GM11168 (cell line): ENCODE measurements around the gene MFAP5.

Source experiments
- in situ Hi-C: fragments of 300-500 bp; cut with MboI; formaldehyde crosslinking; loops from one replicate; pipeline ENCODE4 v1.12.0; 2022; ENCODE audit warnings: low sequenced_read_pairs; ENCODE audit not compliant: unreplicated experiment

Gene MFAP5, protein sequence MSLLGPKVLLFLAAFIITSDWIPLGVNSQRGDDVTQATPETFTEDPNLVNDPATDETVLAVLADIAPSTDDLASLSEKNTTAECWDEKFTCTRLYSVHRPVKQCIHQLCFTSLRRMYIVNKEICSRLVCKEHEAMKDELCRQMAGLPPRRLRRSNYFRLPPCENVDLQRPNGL

DNA sequence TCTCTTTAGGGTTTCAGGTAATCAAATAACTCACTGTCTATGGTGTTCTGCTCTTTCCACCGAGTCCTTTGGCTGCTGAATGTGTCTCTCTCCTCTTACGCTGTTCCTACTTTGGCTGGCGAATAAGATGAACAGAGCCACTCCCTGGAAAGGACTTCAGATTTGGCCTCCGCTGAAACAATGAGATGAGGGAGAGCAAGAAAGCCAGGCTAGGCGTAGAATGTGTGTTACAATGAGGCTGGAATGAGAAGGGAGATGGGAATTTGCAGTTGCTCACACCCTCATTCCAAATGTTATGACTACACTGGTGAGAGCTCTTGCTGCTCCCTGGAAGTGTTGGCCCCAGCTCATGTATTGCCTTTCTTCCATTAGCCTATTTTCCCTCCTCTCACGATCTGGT, at the start of gene MFAP5:
Gene MFAP5 (minus strand): TSS at position 234 of the 400 bp plus-strand sequence. CDS start 722 bp downstream, outside the sequence.
- in situ Hi-C loops: no loop called here

DNA sequence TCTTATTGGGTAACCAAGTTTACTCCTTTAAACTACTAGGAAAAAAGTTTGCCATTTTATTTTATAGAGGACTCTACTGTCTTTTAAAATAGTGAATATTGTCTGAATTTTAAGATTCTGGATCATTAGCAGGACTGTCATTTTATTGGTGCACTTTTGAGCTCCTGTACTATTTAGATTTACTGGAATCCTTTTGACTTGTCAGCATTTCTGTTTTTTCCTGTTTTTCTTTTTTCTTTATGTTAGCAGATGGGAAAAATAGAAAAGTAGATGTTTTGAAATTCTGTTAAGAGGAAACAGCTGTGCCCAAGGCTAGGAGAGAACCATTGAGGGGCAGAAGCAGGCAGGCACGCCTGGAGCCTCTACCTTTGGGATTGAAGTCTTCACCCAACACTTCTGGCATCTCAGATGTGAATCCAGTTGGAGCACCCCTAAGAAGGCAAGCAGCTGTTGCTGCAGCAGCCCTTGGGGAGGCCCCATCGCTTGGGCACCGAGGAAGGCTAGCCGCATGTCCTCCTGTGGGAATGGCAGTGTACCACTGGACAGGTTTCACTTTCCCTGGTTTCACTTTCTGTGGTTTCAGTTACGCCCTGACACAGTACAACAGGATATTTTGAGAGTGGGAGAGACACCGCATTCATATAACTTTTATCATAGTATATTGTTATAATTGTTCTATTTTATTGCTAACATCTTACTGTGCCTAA, 46.7 kb upstream of the MFAP5 start:
- in situ Hi-C loops: no loop called here

DNA sequence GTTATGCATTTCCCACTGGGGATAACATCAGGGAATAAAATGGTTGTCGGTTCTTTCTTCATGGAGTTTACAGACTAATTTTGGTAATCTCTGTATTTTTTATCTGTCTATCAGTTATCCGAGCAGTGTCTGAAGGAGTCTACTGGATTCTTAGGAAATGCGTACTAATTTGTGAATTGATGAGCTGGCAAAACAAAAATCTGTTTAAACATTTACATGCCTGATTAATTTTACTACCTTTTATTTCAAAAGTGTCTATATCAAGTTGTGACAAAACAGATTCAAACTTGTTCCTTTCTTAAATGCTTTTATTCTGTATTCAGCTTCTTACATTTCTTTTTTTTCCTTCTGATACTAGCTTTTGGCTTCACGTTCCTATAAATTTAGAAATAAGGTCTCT, 39.5 kb upstream of the MFAP5 start:
- in situ Hi-C loops: no loop called here

DNA sequence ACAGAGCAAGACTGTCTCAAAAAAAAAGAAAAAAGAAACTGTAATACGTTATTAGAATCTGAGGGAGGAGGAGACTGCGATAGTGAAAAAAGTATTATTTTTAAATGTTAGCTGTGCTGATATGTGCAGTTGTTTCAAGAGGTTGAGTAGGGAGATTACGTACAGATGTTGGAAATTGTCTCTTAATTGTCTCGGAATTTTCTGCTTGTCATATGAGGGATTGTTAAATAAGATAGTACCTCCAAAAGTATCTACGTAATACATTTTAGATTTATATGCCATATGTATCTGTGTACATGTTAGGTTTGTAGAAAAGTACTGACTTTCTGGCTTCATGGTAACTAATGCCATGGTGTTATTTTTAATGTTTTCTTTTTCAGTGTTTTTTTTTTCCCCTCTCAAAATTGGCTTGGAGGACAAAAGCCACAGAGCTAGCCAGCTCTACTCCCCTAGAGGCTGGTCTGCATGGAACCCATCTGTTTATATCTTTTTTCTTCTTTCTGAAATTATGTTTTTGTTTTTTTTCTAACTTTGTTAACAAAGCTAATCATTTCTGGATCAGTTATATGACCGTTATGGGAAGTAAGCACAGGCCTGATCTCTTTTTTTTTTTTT, 38.5 kb upstream of the MFAP5 start:
- in situ Hi-C loops: no loop called here

DNA sequence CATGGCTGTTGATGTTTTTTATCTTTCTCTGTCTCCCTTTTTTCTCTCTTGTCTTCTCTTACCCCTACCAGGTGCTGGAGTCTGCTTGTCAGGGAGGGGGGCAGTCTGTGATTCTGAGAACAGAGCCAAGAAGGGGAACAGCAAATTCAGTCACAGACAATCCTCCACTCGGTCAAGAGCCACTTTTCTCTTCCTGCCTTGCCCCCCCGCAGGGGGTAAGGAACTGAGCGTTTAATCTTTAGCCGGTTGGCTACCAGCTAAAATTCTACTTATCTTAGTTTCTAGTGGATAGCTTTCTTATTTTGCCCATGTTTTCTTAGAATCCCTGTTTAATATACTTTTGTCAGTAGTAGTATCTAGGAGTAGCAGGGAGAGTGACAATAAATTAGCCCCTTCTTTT, 37.1 kb upstream of the MFAP5 start:
- in situ Hi-C loops: loop anchor here (25.0 kb wide), 1 partner anchor 163 kb away; no protein-coding TSS in a partner anchor

DNA sequence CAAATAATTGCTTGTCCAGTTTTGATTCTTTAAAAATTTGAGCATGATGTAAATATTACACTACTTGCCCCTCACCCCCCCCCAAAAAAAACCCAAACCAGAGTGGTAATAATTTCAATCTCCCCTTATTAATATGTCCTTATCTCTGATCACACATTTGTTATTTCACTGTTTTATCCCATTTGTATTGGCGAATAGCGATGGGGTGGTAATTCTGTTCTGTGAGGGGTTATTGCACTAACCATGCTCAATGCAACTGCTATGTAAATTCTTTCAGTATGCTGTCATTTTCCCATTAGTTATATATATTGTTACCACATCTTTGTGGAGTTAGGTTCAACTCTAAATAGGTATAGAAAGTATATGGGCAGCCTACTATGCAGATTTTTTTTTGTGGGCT, 36.3 kb upstream of the MFAP5 start:
- in situ Hi-C loops: loop anchor here (25.0 kb wide), 1 partner anchor 163 kb away; no protein-coding TSS in a partner anchor

DNA sequence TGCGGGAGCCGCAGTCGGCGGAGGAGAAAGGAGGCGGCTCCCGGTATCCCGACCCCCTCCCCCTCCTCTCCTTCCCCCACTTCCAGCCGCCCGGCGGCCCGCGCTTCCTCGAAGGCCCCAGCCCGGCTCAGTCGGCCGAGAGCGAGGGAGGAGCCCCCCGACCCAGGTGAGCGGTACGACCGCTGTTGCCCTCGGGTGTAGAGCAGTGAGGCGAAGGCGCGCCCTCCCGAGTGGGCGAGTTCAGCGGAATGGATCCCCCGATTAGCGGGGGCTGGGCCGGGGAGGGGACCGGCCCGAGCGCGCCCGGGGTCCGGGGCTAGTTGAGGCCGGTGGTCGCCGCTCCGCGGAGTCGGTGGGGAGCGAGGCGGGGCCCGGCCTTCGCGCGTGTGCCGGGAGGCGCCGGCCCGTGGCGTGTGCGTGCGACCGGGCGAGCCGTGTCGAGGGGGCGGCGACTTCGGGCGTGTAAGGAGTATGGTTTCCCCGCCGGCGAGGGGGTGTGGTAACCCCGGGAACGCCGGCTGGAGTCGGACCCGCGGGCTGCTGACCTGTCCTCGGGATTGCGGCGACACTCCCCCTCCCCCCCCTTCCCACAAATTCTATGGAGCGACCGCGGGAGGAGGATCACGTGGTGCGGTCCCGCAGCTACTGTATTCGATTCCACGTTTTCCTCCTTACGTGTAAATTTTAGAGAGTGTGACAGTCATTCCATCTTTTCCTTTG, 35.7 kb upstream of the MFAP5 start:
- in situ Hi-C loops: loop anchor here (25.0 kb wide), 1 partner anchor 164 kb away; no protein-coding TSS in a partner anchor

DNA sequence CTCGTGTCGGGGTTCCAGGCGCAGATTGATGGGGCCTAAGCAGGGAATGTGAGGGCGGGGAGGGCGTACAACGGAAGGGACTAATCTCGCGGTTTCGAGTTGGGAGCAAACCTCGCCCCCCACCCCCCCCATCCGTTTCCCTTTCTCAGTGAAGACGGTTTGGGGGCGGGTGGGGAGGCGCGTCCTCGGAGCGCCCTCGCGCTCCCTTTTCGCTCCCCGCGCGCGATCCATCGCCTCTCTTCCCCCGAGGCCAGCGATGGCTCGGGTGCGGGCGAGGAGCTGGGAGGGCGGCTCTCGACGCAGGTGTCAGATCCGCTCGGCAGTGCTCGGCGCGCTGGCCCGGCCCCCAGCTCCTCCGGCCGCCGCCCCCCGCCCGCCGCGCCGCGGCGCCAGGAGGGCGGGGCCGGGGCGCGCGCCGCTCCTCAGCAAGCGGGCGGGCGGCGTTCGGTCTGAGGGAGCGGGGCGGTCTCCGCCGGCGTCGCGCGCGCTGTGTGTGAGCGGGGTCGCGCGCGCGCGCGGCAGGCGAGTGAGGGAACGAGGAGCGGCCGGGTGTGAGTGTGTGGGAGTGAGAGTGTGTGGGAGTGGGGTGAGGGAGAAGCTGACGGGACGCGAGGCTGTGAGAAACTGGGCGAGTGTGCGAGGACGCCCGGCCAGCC, 35.0 kb upstream of the MFAP5 start, which contains the start of gene RIMKLB:
Gene RIMKLB (plus strand): TSS at position 516 of the 656 bp plus-strand sequence. CDS start 15,876 bp downstream, outside the sequence.
- in situ Hi-C loops: loop anchor here (25.0 kb wide), 1 partner anchor 165 kb away; no protein-coding TSS in a partner anchor

DNA sequence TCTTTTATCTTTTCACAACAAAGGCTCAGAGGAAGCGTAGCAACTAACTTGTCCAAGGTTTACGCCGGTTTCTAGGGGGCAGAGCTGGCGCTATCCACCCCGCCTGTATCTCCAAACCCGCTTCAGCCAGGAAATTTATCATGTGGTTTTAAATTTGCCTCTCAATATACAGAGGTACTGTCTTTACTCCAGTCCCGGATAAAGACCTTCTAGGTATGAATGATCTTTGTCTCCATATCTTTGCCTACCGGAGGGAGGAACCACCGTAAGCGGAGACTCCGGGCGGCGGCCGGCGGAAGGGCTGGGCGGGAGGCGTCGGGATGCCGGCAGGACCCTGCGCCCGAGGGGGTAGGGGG, 34.5 kb upstream of the MFAP5 start:
- in situ Hi-C loops: loop anchor here (25.0 kb wide), 1 partner anchor 165 kb away; no protein-coding TSS in a partner anchor

DNA sequence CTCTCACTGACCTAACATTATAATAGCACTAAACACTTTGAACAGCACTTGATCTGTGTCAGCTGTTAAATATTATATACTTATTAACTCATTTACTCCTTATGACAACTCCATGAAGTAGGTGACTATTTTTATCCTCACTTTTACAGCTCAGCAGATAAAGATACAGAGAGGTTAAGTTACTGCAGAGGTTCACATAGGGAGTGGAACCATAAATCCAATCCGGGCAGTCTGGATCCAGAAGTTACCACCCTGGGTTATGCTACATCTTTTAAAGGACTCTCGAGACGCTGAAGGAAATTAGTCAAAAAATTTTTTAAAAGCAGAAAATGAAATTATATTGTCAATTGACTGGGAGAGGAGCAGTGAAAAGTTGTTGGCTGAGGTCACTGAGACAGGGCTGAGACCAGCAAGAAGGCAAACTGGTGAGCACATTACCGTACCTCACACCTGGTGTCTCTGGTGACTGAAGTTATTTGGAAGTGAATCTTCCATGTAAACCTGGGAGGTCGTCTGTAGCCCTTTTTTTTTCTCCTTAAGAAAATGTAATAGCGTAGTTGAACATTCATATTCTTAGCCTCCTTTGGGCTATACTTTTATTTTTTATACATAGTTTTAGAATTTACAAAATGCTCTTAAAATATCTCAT, 33.9 kb upstream of the MFAP5 start:
- in situ Hi-C loops: loop anchor here (25.0 kb wide), 1 partner anchor 166 kb away; no protein-coding TSS in a partner anchor

DNA sequence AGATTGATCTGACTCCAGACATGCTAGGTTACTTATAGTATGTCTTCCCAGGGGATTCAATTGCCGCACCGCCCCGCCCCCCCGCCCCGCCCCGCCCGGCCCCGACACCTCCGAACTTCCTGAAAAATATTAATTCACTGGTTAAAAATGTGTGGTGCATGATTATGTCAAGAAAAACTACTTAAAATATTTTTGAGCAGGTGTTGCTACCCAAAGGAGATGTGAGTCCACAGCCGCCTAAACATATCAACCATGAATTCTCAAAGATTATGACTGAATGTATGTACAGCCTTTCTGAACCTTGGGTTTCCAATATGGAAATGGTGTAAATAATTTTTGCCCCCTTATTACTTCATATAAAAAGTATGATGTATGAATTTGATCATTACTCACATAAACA, 32.5 kb upstream of the MFAP5 start:
- in situ Hi-C loops: loop anchor here (25.0 kb wide), 1 partner anchor 167 kb away; no protein-coding TSS in a partner anchor

DNA sequence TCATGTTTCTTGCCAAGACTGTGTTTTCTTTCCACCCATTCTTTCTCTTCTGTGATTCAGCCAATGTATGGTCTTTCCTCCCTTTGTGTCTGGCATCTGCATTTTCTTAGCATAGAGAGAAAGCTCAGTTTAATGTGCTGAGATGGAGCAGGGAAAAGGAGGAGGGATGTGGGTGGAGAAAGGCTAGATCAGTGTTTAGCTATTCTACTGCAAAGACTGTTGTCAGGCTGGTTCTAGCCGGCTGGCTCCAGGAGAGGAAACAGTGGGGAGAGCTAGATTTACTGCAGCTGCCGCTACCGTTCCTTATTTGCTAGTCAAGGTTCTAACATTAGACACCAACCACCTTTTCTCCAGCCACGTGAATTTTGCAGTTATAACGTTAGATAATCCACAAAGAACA, 29.9 kb upstream of the MFAP5 start:
- in situ Hi-C loops: loop anchor here (25.0 kb wide), 1 partner anchor 170 kb away; no protein-coding TSS in a partner anchor

DNA sequence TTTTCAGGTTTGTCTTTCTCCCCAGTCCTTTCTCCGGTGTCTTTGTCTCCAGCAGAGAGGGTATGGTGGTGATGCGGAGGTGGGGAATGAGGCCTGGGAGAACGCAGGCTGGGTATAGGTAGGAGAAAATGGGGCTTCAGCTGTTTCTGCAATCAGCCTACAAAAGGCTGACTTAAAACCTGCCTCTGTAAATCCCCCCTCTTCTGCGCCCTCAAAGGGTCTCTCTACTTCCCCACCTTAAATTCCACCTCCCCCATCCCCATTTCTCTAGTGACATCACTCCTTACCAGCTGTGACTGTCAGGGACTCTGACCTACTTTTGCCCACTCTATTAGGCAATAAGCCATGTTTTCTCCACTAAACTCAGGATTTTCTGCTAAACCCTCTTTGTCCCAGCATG, 27.1 kb upstream of the MFAP5 start:
- in situ Hi-C loops: loop anchor here (25.0 kb wide), 1 partner anchor 173 kb away; no protein-coding TSS in a partner anchor

DNA sequence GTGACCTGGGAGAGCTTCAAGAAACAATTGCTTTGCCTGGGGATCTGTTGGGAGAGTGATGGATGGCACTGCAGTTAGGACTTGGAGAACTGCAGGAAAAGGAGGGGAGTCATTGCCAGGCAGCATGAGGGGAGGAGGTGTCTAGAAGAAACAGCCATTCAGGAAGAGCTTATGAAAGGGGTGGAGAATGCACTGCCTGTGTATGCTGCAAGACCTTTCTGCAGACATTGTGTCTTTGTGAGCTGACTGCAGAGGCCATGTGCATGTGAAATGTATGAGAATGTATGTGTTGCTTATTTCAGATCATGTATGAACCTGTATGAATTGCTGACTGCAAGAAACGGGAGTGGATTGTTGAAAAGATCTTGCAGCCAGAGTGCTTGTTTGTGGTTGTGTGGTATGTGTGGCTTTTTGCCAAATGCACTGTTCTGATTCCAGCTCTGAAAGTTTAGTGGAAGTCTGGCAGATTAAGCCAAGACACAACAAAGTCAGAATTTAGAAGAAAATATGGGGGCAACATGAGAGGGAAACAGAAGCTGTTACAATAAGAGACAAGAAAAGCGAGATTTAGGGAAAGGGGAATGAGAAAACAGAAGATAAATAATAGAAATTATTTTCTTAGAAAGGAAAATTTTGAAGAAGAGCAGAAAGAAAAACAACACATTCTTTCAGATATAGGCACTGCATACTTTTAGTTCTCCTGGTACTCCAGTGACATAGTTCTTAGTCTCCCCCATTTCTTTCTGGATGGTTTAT, 25.4 kb upstream of the MFAP5 start:
- in situ Hi-C loops: loop anchor here (25.0 kb wide), 1 partner anchor 174 kb away; no protein-coding TSS in a partner anchor

DNA sequence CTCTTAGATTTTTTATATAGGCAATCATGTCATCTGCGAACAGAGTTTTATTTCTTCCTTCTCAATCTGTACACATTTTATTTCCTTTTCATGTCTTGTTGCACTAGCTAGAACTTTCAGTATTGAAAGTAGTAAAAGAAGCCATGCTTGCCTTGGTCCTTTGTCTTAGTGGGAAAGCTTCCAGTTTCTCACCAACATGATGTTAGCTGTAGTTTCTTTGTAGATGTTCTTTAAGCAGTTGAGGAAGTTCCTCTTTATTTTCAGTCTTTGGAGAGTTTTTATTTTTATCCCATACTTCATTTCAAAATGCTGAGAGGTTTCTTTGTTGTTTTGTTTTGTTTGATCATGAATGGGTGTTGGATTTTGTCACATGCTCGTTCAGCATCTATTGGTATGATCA, 22.4 kb upstream of the MFAP5 start:
- in situ Hi-C loops: loop anchor here (25.0 kb wide), 1 partner anchor 177 kb away; no protein-coding TSS in a partner anchor

DNA sequence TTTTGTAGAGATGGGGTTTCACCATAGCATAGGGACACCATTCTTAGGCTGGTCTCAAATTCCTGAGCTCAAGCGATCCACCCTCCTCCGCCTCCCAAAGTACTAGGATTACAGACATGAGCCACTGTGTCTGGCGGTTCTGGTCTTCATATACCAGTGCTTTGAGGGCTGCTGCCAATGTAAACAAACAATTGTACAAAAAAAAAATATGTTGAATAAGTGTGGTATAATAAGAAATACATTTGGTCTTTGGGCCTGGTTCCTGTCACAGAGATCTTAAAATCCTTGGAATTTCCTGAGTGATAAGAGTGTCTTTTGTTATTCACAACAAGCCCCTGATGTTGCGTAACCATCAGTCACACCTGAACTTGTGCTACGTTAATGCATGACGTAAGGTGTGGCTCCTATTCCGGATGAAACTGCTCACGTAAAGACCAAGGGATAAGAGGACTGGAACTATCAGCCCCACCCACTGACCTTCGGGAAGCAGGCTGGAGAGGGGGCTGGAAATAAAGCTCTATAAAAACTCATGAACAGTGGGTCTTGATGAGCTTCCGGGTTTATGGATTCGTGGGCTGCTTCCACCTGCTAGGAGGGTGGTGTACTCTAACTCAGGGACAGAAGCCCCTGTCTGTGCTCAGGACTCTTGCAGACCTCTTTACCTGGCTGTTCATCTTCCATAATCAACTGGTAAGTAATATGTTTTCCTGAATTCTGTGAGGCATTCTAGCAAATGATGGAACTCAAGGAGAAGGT, 18.7 kb upstream of the MFAP5 start:
- in situ Hi-C loops: loop anchor here (25.0 kb wide), 1 partner anchor 181 kb away; no protein-coding TSS in a partner anchor

DNA sequence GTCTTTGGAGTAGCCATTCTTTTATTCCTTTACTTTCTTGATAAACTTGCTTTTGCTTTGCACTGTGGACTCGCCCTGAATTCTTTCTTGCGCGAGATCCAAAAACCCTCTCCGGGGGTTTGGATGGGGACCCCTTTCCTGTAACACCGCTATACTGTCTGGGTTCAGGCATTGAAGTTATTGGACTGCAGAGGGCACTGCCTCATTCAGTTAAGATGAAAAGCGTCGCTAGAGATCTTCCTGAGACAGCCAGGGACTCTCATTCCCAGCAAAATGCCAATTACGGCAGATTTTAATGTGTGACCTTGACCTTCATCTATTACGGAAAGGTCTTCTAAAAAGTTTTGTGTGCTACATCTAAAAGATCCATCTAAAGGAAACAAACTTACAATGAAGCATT, 17.9 kb upstream of the MFAP5 start:
- in situ Hi-C loops: loop anchor here (25.0 kb wide), 1 partner anchor 182 kb away; no protein-coding TSS in a partner anchor
